ENCODE results near the gene TPRN. TPM values are rescaled to one million over a fixed set of nuclear protein-coding genes. Genes with fewer than 3 reads are reported as not detected.

Gene TPRN
- total and polyA plus RNA-seq, 9 of the 15 experiments (the other 6 are each of a cell fraction or from before 2014, with no cell fraction given), result 0.31 to 31.9 (median 4.4) TPM

- FAIRE-seq, result no peak
- H3K27me3 ChIP-seq (ENCODE audit: control insufficient read depth in 2 of 2, insufficient read depth in 2 of 2, low read length in 2 of 2), result no peaks in the 10 kb centered on the region
These were observed 47.6 kb downstream of the TPRN start for GRCh38 chr9:137152844-137153405.

More at GRCh38 chr9:137152844-137153405, 47.6 kb downstream of the TPRN start:
- no peak for ATAC-seq
- in situ Hi-C loops (cut with MboI) (no loop called here), intact Hi-C loops (cut with micrococcal nuclease) (no loop called here)
- TF ChIP-seq, protein P1, sequence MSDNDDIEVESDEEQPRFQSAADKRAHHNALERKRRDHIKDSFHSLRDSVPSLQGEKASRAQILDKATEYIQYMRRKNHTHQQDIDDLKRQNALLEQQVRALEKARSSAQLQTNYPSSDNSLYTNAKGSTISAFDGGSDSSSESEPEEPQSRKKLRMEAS (CRISPR knock-in tag; IDR thresholded peaks at IDR 0.05), result peak; percentile 68
- TF ChIP-seq KDM1A (IDR thresholded peaks at IDR 0.05) (peak in 1 of 2 experiments; percentile 93; a peak in 2 of 4 replicates), KDM4B (IDR thresholded peaks at IDR 0.05; ENCODE audit: borderline replicate concordance in 2 of 2, low read depth in 1 of 2) (no peak), CHD2 (IDR thresholded peaks at IDR 0.05; ENCODE audit: low read depth, low read length) (no peak)
- TF ChIP-seq, protein P2, sequence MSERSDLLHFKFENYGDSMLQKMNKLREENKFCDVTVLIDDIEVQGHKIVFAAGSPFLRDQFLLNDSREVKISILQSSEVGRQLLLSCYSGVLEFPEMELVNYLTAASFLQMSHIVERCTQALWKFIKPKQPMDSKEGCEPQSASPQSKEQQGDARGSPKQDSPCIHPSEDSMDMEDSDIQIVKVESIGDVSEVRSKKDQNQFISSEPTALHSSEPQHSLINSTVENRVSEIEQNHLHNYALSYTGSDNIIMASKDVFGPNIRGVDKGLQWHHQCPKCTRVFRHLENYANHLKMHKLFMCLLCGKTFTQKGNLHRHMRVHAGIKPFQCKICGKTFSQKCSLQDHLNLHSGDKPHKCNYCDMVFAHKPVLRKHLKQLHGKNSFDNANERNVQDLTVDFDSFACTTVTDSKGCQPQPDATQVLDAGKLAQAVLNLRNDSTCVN (CRISPR knock-in tag; IDR thresholded peaks at IDR 0.05), result no peak
- TF ChIP-seq, protein P3, sequence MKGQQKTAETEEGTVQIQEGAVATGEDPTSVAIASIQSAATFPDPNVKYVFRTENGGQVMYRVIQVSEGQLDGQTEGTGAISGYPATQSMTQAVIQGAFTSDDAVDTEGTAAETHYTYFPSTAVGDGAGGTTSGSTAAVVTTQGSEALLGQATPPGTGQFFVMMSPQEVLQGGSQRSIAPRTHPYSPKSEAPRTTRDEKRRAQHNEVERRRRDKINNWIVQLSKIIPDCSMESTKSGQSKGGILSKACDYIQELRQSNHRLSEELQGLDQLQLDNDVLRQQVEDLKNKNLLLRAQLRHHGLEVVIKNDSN (CRISPR knock-in tag; IDR thresholded peaks at IDR 0.05), result 0 out of 2 replicates have a peak, but pooled peaks have one; percentile 5
- DNase-seq (ENCODE audit: extremely low read depth in 1 of 4, low spot score in 3 of 4), result no peak
- ChIA-PET POLR2A (no interaction called here), CTCF (ENCODE audit: low intra/inter-chr PET ratio) (no interaction called here)
- H3K4me1 ChIP-seq (replicated peaks in 1 of 2; ENCODE audit: control insufficient read depth in 2 of 2, insufficient read depth in 2 of 2, low read length in 2 of 2), result peaks cover 17 to 52% of the 10 kb centered on the region in 2 experiments; a peak in 4 of 5 replicates
- no peak overlapping the region for H3K4me2 ChIP-seq (ENCODE audit: insufficient read depth, low read length)
- no peak overlapping the region for H3K4me3 ChIP-seq
- H3K9me1 ChIP-seq (ENCODE audit: control insufficient read depth, insufficient read depth, low read length), result no peaks in the 10 kb centered on the region
- H3K79me2 ChIP-seq (ENCODE audit: control insufficient read depth, insufficient read depth, low read length), result no peaks in the 10 kb centered on the region
- H3K9me3 ChIP-seq (replicated peaks; ENCODE audit: control insufficient read depth, insufficient read depth, low read depth, low read length), result no peaks in the 10 kb centered on the region; the same call in 1 of the 2 replicates
- no peak overlapping the region for H2AFZ ChIP-seq (ENCODE audit: low read depth, low read length)
- H3K9ac ChIP-seq (ENCODE audit: insufficient read depth in 1 of 2, low read depth in 2 of 2, low read length in 2 of 2), result no peak overlapping the region
- WGBS (ENCODE audit: insufficient coverage, low coverage, missing lambda C conversion rate), result 41% methylated on average over 7 of the region's 7 CpGs
- H4K20me1 ChIP-seq (replicated peaks; ENCODE audit: control insufficient read depth, insufficient read depth, low read length), result 0 out of 2 replicates have a peak, but pooled peaks cover 2% of the 10 kb centered on the region
- no peak overlapping the region for H3K27ac ChIP-seq (ENCODE audit: extremely low read depth, low read depth, low read length)
- no peaks in the 10 kb centered on the region for H3K36me3 ChIP-seq (ENCODE audit: control insufficient read depth, insufficient read depth, low read length)
- BruUV-seq (replicated peaks), result no TSS peak
